ENCODE measurements around the gene ATP4B. TPM values are rescaled to one million over a fixed set of nuclear protein-coding genes. Genes with fewer than 3 reads are reported as not detected.

The ATP4B gene
- total RNA-seq, 3 donors from 2014 or later (not counting 1 experiment from before 2014, with no cell fraction given) = not detected

DNA sequence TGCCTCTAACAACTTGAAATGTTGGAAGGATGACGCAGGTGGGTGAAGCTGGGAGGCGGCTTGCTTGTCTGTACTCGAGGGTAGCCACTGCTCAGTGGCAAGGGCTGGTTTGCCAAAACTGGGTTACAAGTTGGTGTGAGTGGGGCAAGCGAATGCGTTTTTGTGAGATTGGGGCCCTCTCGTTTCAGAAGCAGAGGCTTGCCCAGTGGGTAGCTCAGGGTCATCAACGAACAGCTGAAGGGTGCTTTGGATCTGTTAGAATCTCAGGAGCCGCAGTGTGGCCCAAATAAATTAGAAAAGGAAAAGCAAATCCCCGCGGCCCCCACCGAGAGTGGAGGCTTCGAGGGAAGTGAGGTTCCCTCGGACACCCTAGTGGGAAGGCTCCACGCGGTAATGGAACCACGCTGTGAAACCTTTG lies 7.3 kb downstream of the ATP4B start:
- H3K9me3 Mint-ChIP-seq = no peaks in the 10 kb centered on the region
- Histone ChIP-seq H3K4me1 (ENCODE audit: control insufficient read depth, insufficient read depth, low read length) (peaks cover 25% of the 10 kb centered on the region), H3K9me3 (ENCODE audit: control insufficient read depth, insufficient read depth, low read length) (no peaks in the 10 kb centered on the region), H3K36me3 (ENCODE audit: control insufficient read depth, insufficient read depth, low read length) (no peaks in the 10 kb centered on the region), H3K27ac (ENCODE audit: low read length) (no peak overlapping the region), H3K4me3 (ENCODE audit: low read length) (no peak overlapping the region), H3K27me3 (ENCODE audit: control insufficient read depth, insufficient read depth, low read length) (no peaks in the 10 kb centered on the region)
- H3K36me3 Mint-ChIP-seq = no peaks in the 10 kb centered on the region
- DNase-seq = peak in 1 of 2 donors; percentile 7
- peaks cover 17 to 24% of the 10 kb centered on the region in 2 donors for H3K4me1 Mint-ChIP-seq
- H3K4me3 Mint-ChIP-seq = no peak overlapping the region
- no peak for ATAC-seq
- intact Hi-C loops (cut with micrococcal nuclease) = no loop called here
- H3K27me3 Mint-ChIP-seq (ENCODE audit: low read depth in 2 of 2) = peaks cover 0 to 3% of the 10 kb centered on the region in 2 donors
- TF ChIP-seq CTCF (IDR thresholded peaks at IDR 0.05) = no peak
- H3K27ac Mint-ChIP-seq = no peak overlapping the region
- WGBS (ENCODE audit: insufficient coverage) = 97% methylated on average over 16 of the region's 16 CpGs

- Histone ChIP-seq H3K27ac (ENCODE audit: low read length) (no peak overlapping the region), H3K9me3 (ENCODE audit: control insufficient read depth, insufficient read depth, low read length) (no peaks in the 10 kb centered on the region), H3K36me3 (ENCODE audit: control insufficient read depth, insufficient read depth, low read length) (no peaks in the 10 kb centered on the region), H3K27me3 (ENCODE audit: control insufficient read depth, insufficient read depth, low read length) (no peaks in the 10 kb centered on the region), H3K4me1 (ENCODE audit: control insufficient read depth, insufficient read depth, low read length) (peaks cover 25% of the 10 kb centered on the region), H3K4me3 (ENCODE audit: low read length) (no peak overlapping the region)
- Mint-ChIP-seq H3K36me3 (no peaks in the 10 kb centered on the region), H3K27ac (no peak overlapping the region), H3K9me3 (no peaks in the 10 kb centered on the region), H3K4me3 (no peak overlapping the region), H3K27me3 (ENCODE audit: low read depth in 2 of 2) (peaks cover 0 to 3% of the 10 kb centered on the region in 2 donors), H3K4me1 (peaks cover 17 to 24% of the 10 kb centered on the region in 2 donors)
- no peak for TF ChIP-seq CTCF (IDR thresholded peaks at IDR 0.05)
- intact Hi-C loops (cut with micrococcal nuclease) = no loop called here
- no peak for ATAC-seq
- DNase-seq = no peak
- WGBS (ENCODE audit: insufficient coverage) = 88% methylated on average over 15 of the region's 15 CpGs
These were observed 7.7 kb downstream of the ATP4B start for GRCh38 chr13:113650275-113650674.

DNA sequence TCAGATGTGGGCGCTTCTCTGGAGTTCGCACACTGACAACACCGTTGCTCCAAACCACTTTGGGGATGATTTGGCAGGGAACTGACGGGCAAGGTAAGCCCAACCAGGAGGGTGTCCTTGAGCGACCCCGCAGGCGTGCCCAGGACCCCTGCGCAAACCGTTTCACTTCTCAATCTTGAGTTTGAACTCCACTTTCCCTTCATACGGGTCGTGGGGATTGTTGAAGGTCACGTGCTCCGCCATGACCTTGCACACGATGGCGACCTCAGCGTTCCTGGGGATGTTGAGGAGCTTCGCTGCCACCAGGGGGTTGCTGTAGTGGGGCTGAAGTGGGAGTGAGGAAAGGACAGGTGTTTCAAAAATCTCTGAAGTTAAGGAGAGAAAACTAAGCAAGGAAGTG lies 8.8 kb downstream of the ATP4B start:
- H3K27me3 Mint-ChIP-seq (ENCODE audit: low read depth in 2 of 2) = peaks cover 0 to 3% of the 10 kb centered on the region in 2 donors
- H3K9me3 Mint-ChIP-seq = no peaks in the 10 kb centered on the region
- H3K4me3 Mint-ChIP-seq = no peak overlapping the region
- ATAC-seq (no peak), DNase-seq (no peak)
- 90% methylated on average over 17 of the region's 17 CpGs for WGBS (ENCODE audit: insufficient coverage)
- H3K4me1 Mint-ChIP-seq = peaks cover 17 to 23% of the 10 kb centered on the region in 2 donors
- TF ChIP-seq CTCF (IDR thresholded peaks at IDR 0.05) = no peak
- no peak overlapping the region for H3K4me3 ChIP-seq (ENCODE audit: low read length)
- no peak overlapping the region for H3K27ac Mint-ChIP-seq
- H3K4me1 ChIP-seq (ENCODE audit: control insufficient read depth, insufficient read depth, low read length) = peaks cover 24% of the 10 kb centered on the region
- H3K9me3 ChIP-seq (ENCODE audit: control insufficient read depth, insufficient read depth, low read length) = no peaks in the 10 kb centered on the region
- H3K27ac ChIP-seq (ENCODE audit: low read length) = no peak overlapping the region
- no peaks in the 10 kb centered on the region for H3K27me3 ChIP-seq (ENCODE audit: control insufficient read depth, insufficient read depth, low read length)
- no peaks in the 10 kb centered on the region for H3K36me3 ChIP-seq (ENCODE audit: control insufficient read depth, insufficient read depth, low read length)
- H3K36me3 Mint-ChIP-seq = no peaks in the 10 kb centered on the region
- intact Hi-C loops (cut with micrococcal nuclease) = no loop called here

- H3K9me3 ChIP-seq (ENCODE audit: control insufficient read depth, insufficient read depth, low read length) = no peaks in the 10 kb centered on the region
- H3K27me3 ChIP-seq (ENCODE audit: control insufficient read depth, insufficient read depth, low read length) = no peaks in the 10 kb centered on the region
- TF ChIP-seq CTCF (IDR thresholded peaks at IDR 0.05) = no peak
- H3K4me1 ChIP-seq (ENCODE audit: control insufficient read depth, insufficient read depth, low read length) = peaks cover 15% of the 10 kb centered on the region
- peaks cover 7 to 13% of the 10 kb centered on the region in 2 donors for H3K4me1 Mint-ChIP-seq
- ATAC-seq = no peak
- H3K36me3 ChIP-seq (ENCODE audit: control insufficient read depth, insufficient read depth, low read length) = no peaks in the 10 kb centered on the region
- H3K4me3 Mint-ChIP-seq = no peak overlapping the region
- H3K27me3 Mint-ChIP-seq (ENCODE audit: low read depth in 2 of 2) = peaks cover 0 to 3% of the 10 kb centered on the region in 2 donors
- no peaks in the 10 kb centered on the region for H3K36me3 Mint-ChIP-seq
- WGBS (ENCODE audit: insufficient coverage) = 93% methylated on average over 13 of the region's 13 CpGs
- H3K27ac ChIP-seq (ENCODE audit: low read length) = no peak overlapping the region
- no peaks in the 10 kb centered on the region for H3K9me3 Mint-ChIP-seq
- intact Hi-C loops (cut with micrococcal nuclease) = no loop called here
- H3K4me3 ChIP-seq (ENCODE audit: low read length) = no peak overlapping the region
- H3K27ac Mint-ChIP-seq = no peak overlapping the region
- DNase-seq = no peak
These were observed 9.8 kb downstream of the ATP4B start for GRCh38 chr13:113648216-113648610.
